ENCODE measurements around the gene EXD3. TPM values are rescaled to one million over a fixed set of nuclear protein-coding genes. Genes with fewer than 3 reads are reported as not detected.
A peak's percentile ranks its signal among the peaks of the same experiment; 100 is the strongest.

EXD3 gene
- total and polyA plus RNA-seq, 9 of the 15 experiments (the other 6 are each of a cell fraction or from before 2014, with no cell fraction given) = 0.29 to 12.5 (median 3.9) TPM

- TF ChIP-seq DEAF1 (CRISPR knock-in tag; IDR thresholded peaks at IDR 0.05) = no peak
- no peak for TF ChIP-seq CTCF (IDR thresholded peaks at IDR 0.05 in 2 of 3, conservative IDR thresholded peaks at IDR 0.05 in 1 of 3; ENCODE audit: insufficient read depth in 2 of 3, low read depth in 1 of 3, low read length in 3 of 3)
- TF ChIP-seq PTBP1 (IDR thresholded peaks at IDR 0.05; ENCODE audit: low read depth, low read length) = no peak
- 0 out of 2 replicates have a peak, but pooled peaks have one; percentile 24 for TF ChIP-seq ZNF263 (CRISPR knock-in tag; IDR thresholded peaks at IDR 0.05; ENCODE audit: borderline replicate concordance)
- no peak for TF ChIP-seq ELK1 (CRISPR knock-in tag; IDR thresholded peaks at IDR 0.05)
- no peak for TF ChIP-seq NR0B1 (IDR thresholded peaks at IDR 0.05; ENCODE audit: partially characterized antibody)
- no peak for TF ChIP-seq ZNF174 (CRISPR knock-in tag; IDR thresholded peaks at IDR 0.05)
- TF ChIP-seq SRSF3 (IDR thresholded peaks at IDR 0.05; ENCODE audit: insufficient read depth, low read length) = no peak
- no peak for TF ChIP-seq L3MBTL2 (IDR thresholded peaks at IDR 0.05)
- intact Hi-C loops (cut with micrococcal nuclease) = no loop called here
- Histone ChIP-seq H3K4me2 (ENCODE audit: insufficient read depth, low read length) (no peak overlapping the region), H3K4me3 (no peak overlapping the region), H3K27ac (ENCODE audit: extremely low read depth, low read depth, low read length) (no peak overlapping the region), H3K27me3 (ENCODE audit: control insufficient read depth in 2 of 2, insufficient read depth in 2 of 2, low read length in 2 of 2) (no peaks in the 10 kb centered on the region), H3K36me3 (ENCODE audit: control insufficient read depth, insufficient read depth, low read length) (no peaks in the 10 kb centered on the region), H3K9ac (ENCODE audit: insufficient read depth in 1 of 2, low read depth in 2 of 2, low read length in 2 of 2) (no peak overlapping the region; a peak in 1 of 4 replicates), H3K4me1 (replicated peaks in 1 of 2; ENCODE audit: control insufficient read depth in 2 of 2, insufficient read depth in 2 of 2, low read length in 2 of 2) (peaks cover 14 to 64% of the 10 kb centered on the region in 2 experiments; a peak in 4 of 5 replicates), H4K20me1 (replicated peaks; ENCODE audit: control insufficient read depth, insufficient read depth, low read length) (no peaks in the 10 kb centered on the region), H3K9me3 (replicated peaks; ENCODE audit: control insufficient read depth, insufficient read depth, low read depth, low read length) (no peaks in the 10 kb centered on the region), H2AFZ (ENCODE audit: low read depth, low read length) (no peak overlapping the region), H3K79me2 (ENCODE audit: control insufficient read depth, insufficient read depth, low read length) (no peaks in the 10 kb centered on the region), H3K9me1 (ENCODE audit: control insufficient read depth, insufficient read depth, low read length) (no peaks in the 10 kb centered on the region)
- ATAC-seq (no peak), FAIRE-seq (no peak), DNase-seq (ENCODE audit: extremely low read depth in 1 of 4, low spot score in 3 of 4) (no peak)
- in situ Hi-C loops (cut with MboI) = no loop called here
- ChIA-PET CTCF (ENCODE audit: low intra/inter-chr PET ratio) (no interaction called here), POLR2A (no interaction called here)
- BruUV-seq (replicated peaks) = no TSS peak
- WGBS (ENCODE audit: insufficient coverage, low coverage, missing lambda C conversion rate) = 23% methylated on average over 16 of the region's 22 CpGs
Observed at GRCh38 chr9:137438591-137439157, 15.7 kb upstream of the EXD3 start.
